Occipital lobe (tissue), 2 donors: ENCODE measurements around the gene NFIX. TPM values are rescaled to one million over a fixed set of nuclear protein-coding genes. Genes with fewer than 3 reads are reported as not detected.

Experiments used
- DNase-seq: peaks from one replicate; lab custom pipeline; 2025; lab: John Stamatoyannopoulos, UW
- total RNA-seq: library from RNA; depleted of rRNA; stranded (reverse); fragments of >200 nt; gene quantifications from one replicate; pipeline ENCODE4 v1.2.3, GENCODE V29; 2014

NFIX gene
- total RNA-seq, 1 donor from 2014 or later, result 124 TPM

DNA sequence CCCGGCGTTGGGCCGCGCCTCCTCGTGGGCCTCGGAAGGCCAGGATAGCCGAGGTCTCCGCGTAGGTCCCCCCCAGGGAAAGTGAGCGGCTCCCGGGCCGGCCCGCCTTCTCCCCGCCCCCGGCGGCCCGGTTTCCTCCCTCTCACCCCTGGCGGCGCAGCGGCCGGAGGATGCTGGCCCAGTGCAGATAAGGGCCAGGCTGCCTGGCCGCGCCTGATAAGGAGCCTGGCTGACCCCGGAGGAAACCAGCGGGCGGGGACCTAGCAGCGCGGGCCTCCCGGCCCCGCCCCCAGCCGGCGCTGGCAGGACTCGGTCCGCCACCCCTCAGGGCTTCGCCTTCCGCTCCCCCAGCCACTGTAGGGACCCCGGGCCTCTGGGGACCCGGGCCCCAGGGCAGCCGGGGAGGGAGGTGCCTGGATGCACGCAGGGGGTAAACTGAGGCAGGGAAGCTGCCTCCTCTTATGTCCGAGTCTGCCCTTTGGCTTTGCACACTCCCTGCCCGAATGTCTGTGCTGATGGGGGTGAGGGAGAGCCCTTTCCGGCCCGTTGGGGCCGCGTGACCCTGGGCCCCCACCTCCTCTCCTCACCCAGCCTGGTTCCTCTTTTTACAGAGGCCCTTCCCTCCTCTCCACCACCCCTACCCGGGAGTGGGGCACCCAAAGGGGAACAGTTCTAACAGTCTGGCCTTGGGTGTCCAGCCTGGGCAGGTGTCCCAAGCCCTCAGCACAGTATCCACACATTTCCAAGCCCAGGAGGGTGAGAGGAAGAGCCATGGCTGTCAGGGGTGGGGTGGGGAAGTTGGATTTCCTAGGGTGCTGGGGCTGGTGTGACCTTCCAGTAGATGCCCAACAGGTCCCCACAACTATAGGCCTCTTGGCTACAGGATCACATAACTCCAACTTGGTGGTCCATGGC, 107.6 kb downstream of the NFIX start, which contains the start of gene LYL1:
LYL1 (minus strand) TSS at position 193 of the 915 bp plus-strand sequence. CDS start 1,687 bp downstream, outside the sequence.
- no peak for DNase-seq

DNA sequence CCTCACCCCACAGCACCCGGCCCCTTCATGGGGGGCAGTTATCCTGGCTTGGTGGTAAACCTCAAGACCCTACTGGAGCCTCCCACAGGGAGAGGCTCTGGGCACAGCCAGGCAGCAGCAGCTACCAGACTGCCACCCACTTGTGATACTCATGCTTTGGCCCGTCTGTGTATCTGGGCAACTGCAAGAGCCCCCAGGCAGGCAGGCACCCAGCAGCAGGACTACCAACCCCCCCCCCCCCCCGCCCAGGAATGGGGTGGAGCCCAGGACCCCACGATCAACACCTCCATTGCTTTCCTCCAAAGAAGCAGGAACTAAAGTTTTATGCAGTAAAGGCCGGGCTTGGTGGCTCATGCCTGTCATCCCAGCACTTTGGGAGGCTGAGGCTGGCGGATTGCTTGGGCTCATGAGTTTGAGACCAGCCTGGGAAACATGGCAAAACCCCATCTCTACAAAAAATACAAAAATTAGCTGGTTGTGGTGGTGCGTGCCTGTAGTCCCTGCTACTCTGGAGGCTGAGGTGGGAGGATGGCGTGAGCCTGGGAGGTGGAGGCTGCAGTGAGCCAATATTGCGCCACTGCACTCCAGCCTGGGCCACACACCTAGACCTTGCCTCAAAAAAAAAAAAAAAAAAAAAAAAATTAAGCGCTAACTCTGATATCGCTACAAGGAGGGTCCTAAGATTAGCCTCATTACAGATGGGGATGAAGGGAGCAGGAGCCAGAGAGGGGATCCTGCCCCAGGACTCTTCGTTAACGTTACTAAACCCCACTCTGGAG, 108.5 kb downstream of the NFIX start:
- DNase-seq, result no peak

DNA sequence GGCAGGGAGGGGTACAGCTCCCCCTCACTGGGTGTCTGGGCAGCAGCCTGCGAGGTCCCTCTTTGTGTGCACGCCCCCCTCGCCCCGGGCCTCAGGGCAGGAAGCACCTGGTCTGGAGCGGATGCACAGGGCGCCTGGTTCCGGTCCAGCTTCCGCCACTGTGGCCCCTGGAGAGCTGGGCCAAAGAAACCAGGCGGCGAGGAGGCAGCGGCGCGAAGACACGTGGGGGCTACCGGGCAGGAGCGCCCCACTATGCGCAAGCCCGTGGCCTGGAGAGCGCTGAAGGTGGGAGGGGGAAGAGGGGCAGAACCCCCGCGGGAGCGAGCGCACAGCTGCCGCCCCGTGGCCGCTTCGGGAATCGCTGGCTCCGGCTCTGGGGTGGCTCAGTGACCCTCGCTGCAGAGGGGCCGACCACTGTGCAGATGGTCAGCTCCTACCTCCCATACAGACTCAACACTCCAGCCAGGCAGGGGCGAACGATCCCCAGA, 109.1 kb downstream of the NFIX start:
- no peak for DNase-seq

DNA sequence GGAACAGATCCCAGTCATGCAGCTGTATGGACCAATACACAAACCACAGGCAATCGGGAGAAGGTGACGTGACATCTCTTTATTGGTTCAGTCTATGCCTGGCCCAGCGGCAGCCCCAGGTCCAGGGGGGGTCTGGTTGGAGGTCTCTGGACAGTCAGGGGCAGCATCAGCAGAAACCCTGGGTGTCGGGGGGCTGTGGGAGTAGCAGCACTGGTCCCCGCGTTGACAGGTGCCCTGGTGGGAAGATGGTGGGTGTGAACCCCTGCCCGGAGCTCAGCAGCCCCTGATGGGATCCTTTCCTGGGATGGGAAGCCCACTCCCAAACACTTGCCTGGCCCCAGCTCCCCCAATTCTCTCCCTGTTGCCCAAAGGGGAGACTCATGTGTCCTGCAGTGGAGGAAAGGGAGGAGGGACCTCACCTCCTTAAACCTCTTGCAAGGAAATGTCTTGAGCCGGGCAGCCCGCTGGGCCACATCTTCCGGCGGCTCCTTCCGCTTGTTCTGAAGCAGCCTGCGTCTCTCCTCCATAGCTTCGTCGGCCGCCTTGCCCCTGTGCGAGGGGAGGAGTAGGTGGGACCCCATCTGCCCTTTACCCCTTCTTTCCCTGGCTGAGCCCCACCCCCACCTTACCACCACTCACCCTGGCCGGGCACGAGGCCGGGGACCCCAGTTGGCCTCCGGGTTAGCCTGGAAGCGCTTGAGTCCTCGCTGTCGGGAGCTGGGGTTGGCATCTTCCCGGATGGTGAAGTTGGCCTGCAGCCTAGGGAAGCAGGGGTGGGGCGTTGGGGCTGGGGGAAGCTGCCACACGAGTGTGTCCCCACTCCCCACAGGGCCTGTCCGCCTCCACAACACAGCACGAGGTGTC, 109.8 kb downstream of the NFIX start:
- DNase-seq, result no peak

DNA sequence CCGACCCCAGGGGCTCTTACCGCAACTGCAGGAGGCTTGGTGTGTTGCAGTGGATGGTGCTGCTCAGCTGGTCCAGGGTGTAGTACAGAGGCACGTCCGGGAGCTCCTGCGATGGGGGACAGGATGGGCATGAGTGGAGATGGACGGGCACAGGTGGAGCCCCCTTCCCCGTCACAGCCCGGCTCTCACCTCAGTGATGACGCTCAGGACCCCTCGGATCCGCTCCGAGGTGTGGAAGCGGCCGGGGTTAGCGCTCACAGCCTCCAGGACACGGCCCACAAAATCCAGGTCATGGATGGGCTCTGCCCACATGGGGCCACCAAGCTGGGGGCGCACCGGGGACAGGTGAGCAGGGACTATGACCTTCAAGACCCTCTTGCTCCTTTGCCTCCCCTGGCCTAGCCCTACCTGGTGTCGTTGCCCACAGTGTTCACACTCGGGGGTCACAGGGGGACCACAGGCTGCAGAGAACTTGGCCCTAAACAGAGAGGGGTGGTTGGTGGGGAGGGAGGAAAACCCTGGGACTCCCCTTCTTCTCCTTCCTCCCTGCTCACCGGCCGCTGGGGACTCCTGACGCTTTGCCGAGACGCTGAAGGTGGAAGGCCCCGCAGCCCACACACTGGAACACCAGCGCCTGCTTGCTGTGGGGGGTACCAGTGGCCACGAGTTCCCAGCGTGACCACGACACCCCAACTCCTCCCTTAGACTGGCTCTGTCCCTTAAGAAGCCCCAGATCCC, 114.3 kb downstream of the NFIX start:
- no peak for DNase-seq

DNA sequence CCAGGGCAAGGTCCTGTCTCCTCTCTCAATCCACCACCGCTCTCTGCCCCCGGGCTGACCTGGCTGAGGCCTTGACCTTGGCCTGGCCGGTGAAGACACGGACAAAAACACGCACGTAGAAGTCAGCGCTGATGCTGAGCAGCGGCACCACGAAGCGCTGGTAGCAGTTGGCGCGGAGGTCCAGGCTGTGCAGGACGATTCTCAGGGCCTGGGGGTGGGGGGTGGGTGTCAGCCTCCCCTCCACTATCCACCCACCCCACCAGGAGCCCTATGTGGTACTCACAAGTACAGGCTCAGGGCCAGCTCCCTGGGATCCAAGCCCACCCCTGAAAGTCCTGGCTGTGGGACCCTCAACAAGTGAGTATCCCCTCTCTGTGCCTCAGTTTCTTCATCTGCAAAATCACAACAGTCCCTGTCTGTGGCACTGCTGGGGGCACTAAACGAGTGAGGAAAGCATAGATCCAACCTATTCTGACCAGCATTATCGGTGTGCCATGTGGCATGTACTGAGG, 114.9 kb downstream of the NFIX start:
- DNase-seq, result no peak

DNA sequence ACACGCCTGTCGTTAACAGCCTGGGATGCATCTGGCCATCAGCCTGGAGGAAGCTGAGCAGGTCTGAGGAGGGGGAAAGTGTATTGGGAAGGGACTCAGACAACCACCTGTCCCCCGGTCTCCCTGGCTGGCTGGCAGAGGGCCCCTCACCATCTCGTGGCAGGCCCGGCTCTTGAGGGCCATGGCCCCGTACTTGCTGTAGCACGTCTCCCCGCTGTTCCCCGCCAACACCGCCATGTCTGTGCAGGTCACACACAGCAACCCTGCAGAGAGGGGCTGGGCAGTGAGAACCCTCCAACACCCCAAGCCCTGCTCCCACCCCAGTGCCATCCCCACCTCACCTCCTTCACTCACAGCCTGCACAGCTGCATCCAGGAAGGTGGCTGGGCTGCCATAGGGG, 117.3 kb downstream of the NFIX start:
- DNase-seq, result no peak

DNA sequence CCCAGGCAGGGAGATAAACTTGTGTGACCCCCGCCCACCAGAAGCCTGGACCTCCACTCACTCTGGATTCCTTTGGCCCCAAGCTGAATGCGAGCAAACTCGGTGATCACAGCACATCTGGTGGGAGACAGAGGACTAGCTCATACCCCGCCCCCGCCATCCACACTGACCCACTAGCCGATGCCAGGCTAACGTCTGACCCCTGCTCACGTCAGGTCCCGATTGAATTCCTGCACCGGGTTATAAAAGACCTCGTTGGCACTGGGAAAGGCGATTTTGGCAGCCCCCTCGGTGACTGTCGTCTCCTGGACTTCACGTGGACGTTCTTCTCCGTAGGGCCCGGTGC, 120.6 kb downstream of the NFIX start:
- no peak for DNase-seq

DNA sequence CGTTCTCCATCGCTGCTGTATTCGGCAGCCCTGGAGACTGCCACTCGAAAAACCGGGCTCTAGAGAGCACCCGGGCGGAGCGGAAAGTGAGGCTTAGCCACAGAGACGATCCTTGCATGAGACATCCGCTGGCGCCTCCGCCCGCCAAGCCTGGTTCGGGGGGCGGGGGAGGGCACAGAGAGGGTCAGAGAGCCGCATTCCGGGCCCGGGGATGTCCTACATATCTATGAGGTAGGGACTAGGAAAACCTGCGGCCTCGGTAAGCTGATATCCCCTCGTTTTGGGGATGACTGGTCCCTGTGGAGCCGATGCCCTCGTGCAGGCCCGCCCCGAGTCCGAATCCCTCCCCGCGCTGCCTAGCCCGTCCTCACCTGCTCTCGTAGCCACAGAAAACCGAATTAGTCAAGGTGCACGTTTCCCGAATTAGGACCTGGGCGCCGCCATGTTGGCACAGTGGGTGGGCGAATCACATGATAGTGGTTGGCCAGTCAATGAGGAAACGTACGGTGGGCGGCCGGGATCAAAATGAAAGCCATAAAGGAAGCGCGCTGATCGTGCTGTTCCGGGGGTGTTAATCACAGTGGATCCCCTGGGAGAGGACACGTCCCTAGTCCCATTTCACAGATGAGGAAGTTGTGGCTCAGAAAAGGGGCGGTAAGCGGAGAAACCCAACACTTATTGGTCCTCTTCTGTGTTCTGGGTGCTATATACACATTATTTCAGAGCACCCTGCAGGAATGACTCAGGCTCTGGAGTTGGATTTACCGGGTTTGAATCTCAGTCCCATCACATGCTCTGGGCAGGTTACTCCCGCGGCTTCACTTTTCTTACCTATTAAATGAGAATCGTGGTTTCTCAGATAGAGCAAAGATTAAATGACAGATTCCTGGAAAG, 121.3 kb downstream of the NFIX start, which contains the start of gene TRMT1:
TRMT1 (minus strand) TSS at position 459 of the 894 bp plus-strand sequence; CDS start at position 118, 341 bp downstream.
- peak; percentile 87 for DNase-seq

DNA sequence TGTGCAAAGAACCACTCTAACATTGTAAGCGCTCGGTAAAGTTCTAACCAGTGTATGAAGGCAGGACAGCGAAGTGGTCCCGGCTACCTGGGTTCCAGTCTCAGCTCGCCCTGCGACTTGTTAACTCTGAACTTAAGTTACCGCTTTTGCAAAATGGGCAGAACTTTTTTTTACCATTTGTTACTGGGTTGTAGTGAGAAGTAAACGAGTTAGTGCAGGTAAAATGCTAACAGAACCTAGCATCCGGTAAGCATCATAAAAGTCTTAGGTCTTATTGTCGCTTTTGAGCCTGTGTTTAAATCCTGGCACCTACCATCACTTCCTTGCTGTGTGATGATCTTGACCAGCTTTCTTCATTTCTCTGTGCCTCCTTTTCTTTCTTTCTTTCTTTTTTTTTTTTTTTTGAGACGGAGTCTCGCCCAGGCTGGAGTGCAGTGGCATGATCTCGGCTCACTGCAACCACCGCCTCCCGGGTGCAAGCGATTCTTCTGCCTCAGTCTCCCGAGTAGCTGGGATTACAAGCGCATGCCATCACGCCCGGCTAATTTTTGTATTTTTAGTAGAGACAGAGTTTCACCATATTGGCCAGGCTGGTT, 122.0 kb downstream of the NFIX start:
- no peak for DNase-seq

DNA sequence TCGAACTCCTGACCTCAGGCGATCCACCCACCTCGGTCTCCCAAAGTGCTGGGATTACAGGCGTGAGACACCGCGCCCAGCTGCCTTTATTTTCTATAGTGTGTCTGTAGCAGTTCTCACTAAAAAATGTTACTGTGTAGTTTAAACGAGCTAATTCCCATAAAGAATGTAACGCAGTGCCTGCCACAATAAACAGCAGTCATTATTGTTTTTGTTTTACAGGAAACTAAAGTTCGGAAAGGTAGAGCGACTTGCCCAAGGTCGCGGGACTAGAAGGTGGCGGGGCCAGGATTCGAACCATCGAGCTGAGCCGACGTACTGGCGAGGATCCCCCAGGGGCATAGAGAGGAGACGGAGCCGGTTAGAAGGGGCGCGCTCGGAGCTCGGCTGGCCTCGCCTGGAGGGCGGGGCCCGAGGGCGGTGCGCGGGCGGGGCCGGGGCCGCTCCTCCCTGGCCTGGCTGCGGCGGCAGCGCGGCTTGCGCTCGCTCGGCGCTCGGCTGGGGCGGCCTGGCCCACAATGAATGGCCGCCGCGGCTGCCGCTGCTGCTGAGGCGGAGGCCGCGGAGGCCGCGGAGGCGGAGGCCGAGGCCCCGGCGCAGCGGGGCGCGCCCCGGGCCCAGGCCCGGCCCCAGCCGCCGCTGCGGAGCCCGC, 122.6 kb downstream of the NFIX start, which contains the start of gene NACC1:
NACC1 (plus strand) TSS at position 493 of the 652 bp plus-strand sequence. CDS start 16,944 bp downstream, outside the sequence.
- DNase-seq, result peak; percentile 86

DNA sequence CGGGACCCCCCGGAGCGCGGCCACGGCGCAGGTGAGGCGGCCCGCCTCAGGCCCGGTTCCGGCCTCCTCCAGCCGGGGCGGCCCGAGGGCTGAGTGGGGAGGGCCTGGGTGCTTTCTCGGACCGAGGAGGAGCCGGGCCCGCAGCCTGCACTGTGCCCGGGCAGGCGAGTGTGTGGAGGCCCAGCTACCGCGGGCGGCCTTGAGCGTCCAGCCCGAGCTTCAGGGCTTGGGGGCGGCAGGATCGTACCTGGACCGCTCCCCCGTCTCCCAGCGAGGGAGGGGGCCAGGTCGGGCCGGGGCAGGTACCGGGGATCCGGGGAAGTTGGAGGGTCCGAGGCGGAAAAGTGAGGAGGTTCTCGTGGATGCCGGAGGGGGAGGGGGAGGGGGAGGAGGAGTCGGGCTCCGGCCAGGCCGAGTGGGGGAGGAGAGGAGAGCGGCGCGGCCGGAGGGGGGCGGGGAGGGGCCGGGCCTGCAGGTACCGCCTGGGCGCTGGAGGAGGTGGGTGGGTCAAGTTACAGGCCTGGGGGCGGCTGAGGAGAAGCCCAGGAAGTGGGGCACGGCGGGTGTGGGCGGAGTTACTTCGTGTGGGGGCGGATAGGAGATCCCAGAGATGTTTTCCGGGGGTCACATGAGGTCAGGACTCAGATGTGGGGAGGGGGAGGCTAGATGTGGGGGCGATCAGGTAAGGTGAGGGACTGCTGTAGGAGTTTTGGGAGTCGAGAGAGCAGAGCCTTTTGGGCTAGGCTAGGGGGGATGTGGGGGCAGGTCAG, 123.3 kb downstream of the NFIX start:
- no peak for DNase-seq

DNA sequence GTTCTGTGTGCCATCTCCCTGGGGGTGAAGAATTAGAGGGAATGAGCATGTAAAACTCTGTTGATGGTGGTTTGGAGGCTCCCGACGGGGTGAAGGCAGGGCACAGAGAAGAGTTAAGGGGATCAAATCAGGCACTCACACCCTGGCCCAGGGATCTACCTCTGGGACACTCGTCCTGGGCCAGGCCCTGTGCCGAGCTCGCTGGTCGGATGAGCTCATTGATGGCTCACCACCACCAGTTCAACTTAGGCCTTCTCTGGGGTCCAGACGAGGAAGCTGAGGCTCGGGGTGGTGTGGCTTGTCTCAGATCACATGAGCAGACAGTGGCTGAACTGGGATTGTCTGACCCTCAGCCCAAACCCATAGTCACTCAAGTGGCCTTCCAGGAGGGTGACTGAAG, 124.4 kb downstream of the NFIX start:
- no peak for DNase-seq

DNA sequence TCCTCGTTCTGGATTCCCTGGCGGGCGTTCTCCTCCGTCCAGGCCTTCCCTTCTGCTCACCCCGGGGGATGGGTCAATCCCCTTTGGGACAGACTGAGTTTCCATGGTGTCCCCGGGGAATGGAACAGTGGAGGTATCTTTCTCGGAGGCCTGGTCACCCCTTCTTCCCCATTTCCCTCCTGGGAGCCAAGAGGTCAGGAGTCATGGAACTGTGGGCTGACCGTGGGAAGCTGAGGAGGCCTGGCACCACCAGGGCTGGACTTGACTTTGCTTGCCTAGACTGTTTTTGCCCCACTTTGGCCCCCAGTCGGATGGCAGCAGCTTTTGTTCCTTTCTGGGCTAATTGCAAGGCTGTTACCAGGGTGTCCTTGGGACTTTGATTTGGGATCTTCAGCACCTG, 124.8 kb downstream of the NFIX start:
- no peak for DNase-seq

DNA sequence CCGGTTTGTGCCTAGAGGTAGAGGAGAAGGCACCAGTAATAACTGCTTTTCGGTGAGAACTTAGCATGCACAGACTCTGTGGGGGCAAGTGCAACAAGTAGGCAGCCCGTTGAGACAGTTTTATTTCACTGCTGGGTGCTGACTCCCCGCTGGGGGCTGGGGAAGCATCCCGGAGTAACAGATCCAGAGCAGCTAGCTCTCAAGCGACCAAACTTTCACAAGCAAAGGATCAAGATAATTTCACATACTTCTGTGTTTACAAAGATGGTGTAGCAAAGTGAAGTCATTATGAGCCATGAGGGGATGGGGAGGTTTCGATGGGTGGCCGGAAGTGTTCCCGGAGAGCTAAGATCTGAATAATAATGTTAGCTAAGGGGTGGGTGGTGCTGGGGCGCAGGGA, 125.5 kb downstream of the NFIX start:
- no peak for DNase-seq

DNA sequence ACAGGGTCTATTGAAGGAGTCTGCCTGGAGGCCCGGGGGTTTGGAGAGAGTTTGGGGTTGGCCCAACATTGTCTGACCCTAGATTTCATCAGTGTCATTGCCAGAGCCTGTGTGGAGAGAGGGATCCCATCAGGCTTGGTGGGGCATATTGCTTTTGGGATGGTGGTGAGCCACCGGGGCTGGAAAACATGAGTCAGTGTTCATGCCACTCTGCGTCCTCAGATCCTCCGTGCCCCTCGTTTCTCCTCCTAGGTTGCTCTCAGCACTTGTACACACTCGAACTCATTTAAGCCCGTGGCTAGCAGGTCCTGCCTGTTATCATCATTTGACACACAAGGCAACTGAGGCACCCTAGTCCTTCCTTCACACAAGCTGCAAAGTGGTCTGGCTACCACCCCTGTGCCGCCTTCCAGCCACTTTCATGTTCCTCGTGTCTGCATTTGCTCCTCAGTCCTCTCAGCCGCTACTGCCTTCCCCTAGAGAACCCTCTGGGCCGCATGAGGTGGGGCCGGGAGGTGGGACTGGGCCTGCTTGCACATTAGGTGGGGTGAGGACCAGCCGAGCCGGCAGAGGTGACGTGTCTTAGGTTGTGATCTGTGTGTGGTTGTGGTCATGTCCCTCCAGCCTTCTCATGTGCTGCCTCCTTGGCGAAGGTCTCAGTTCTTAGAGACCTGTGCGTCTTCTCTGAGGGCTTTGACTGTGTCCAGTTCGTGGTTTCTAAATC, 126.4 kb downstream of the NFIX start:
- DNase-seq, result no peak
